ENCODE results near the gene BHLHE40. TPM values are rescaled to one million over a fixed set of nuclear protein-coding genes. Genes with fewer than 3 reads are reported as not detected.

The BHLHE40 gene
- total and polyA plus RNA-seq, 2 of the 8 experiments (the other 6 are each of a cell fraction or from before 2014, with no cell fraction given), result 1.5 to 2.2 TPM

DNA sequence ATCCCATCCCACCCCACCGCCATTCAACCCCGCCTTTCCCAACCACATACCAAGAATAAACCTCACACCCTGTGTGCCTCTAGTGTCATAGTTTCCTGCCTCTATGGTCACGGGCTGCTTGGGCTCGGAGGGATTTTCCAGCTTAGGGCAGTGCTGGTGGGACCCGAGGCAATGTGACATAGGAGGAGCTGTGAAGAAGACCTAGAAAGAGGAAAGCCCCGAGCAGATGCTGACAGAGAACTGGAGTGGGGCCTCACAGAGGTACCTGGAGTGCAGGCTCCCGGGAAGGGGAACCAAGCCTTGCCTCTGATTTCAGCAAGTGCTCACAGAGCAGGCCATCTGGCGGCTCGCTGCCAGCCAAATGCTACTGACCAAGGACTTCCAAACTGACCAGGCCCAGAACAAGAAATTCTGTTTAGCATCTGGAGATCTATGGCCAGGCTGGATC is 27.5 kb downstream of the BHLHE40 start (continued):
- TF ChIP-seq CHD7 (IDR thresholded peaks at IDR 0.05; ENCODE audit: insufficient replicate concordance, low read length), result no peak
